ENCODE results near the gene SPSB4. TPM values are rescaled to one million over a fixed set of nuclear protein-coding genes. Genes with fewer than 3 reads are reported as not detected.
"Not testable (repeated sequence)": the region's sequence is repeated elsewhere in the genome, so short reads cannot be mapped to it uniquely, and the experiment has no call there.

SPSB4 gene
- total and polyA plus RNA-seq, 9 donors, result 0.07 to 0.57 (median 0.12) TPM; not detected in 5

- Histone ChIP-seq H3K4me3 (no peak overlapping the region), H3K27ac (no peak overlapping the region), H3K27me3 (no peaks in the 10 kb centered on the region), H3K9me3 (no peaks in the 10 kb centered on the region), H3K36me3 (no peaks in the 10 kb centered on the region), H3K4me1 (ENCODE audit: insufficient read depth) (peaks cover 6% of the 10 kb centered on the region)
- intact Hi-C loops (cut with DNase I), result no loop called here
- TF ChIP-seq POLR2A (IDR thresholded peaks at IDR 0.05), result no peak
- TF ChIP-seq CTCF (IDR thresholded peaks at IDR 0.05), result no peak
- TF ChIP-seq EP300 (IDR thresholded peaks at IDR 0.05), result no peak
- DNase-seq, result no peak
These were observed 59.2 kb downstream of the SPSB4 start for GRCh38 chr3:141110322-141110721.

GRCh38 chr3:141111364-141112155 lies 60.4 kb downstream of the SPSB4 start:
- no peak overlapping the region for H3K4me3 ChIP-seq
- H3K27me3 ChIP-seq, result no peaks in the 10 kb centered on the region
- no peaks in the 10 kb centered on the region for H3K36me3 ChIP-seq
- peaks cover 12% of the 10 kb centered on the region for H3K4me1 ChIP-seq (ENCODE audit: insufficient read depth)
- H3K27ac ChIP-seq, result no peak overlapping the region
- TF ChIP-seq CTCF (IDR thresholded peaks at IDR 0.05), result no peak
- no peak for TF ChIP-seq EP300 (IDR thresholded peaks at IDR 0.05)
- TF ChIP-seq POLR2A (IDR thresholded peaks at IDR 0.05), result no peak
- DNase-seq, result no peak
- intact Hi-C loops (cut with DNase I), result no loop called here
- H3K9me3 ChIP-seq, result no peaks in the 10 kb centered on the region
- WGBS, 3 donors, result 93 to 94% (median 94%) methylated on average over 12 of the region's 12 CpGs

- TF ChIP-seq CTCF (IDR thresholded peaks at IDR 0.05), result no peak
- no peak for TF ChIP-seq EP300 (IDR thresholded peaks at IDR 0.05)
- no peak for TF ChIP-seq POLR2A (IDR thresholded peaks at IDR 0.05)
- intact Hi-C loops (cut with DNase I), result no loop called here
- Histone ChIP-seq H3K9me3 (no peaks in the 10 kb centered on the region), H3K4me3 (no peak overlapping the region), H3K27me3 (no peaks in the 10 kb centered on the region), H3K36me3 (no peaks in the 10 kb centered on the region), H3K4me1 (ENCODE audit: insufficient read depth) (peaks cover 16% of the 10 kb centered on the region), H3K27ac (no peak overlapping the region)
- DNase-seq, result no peak
- 69 to 77% (median 76%) methylated on average over 3 of the region's 3 CpGs for WGBS, 3 donors
These were observed 61.6 kb downstream of the SPSB4 start for GRCh38 chr3:141112686-141113297.

GRCh38 chr3:141113680-141114079 lies 62.5 kb downstream of the SPSB4 start:
- H3K36me3 ChIP-seq; H3K9me3 ChIP-seq; H3K4me3 ChIP-seq; H3K27me3 ChIP-seq; intact Hi-C loops (cut with DNase I); H3K27ac ChIP-seq; DNase-seq: not testable (repeated sequence)
- peaks cover 16% of the 10 kb centered on the region for H3K4me1 ChIP-seq (ENCODE audit: insufficient read depth)
- WGBS, 3 donors, result 94 to 96% (median 96%) methylated on average over 6 of the region's 6 CpGs

GRCh38 chr3:141114179-141114745 lies 63.1 kb downstream of the SPSB4 start:
- no peak for DNase-seq
- WGBS, 3 donors, result 87 to 88% (median 87%) methylated on average over 10 of the region's 10 CpGs
- Histone ChIP-seq H3K36me3 (no peaks in the 10 kb centered on the region), H3K9me3 (no peaks in the 10 kb centered on the region), H3K4me3 (no peak overlapping the region), H3K27me3 (no peaks in the 10 kb centered on the region), H3K4me1 (ENCODE audit: insufficient read depth) (peaks cover 16% of the 10 kb centered on the region), H3K27ac (no peak overlapping the region)
- intact Hi-C loops (cut with DNase I), result no loop called here
- TF ChIP-seq CTCF (IDR thresholded peaks at IDR 0.05), result no peak
- no peak for TF ChIP-seq POLR2A (IDR thresholded peaks at IDR 0.05)

Measured in ovary (tissue), 9 donors.